H1 (cell line): ENCODE data around the gene RAB22A. TPM values are rescaled to one million over a fixed set of nuclear protein-coding genes. Genes with fewer than 3 reads are reported as not detected.
A peak's percentile ranks its signal among the peaks of the same experiment; 100 is the strongest.

Experiments
- CBX5 ChIP-seq: fragments of 300-800, 300-1000 bp; sonication (generic); IDR thresholded peaks from 2 replicates; pipeline ENCODE4 v1.7.1; 2016; ENCODE audit warnings: antibody characterized with exemption, low read length, low read depth
- CTBP2 ChIP-seq: IDR thresholded peaks from 2 replicates; pipeline ENCODE4 v1.7.0; 2011; ENCODE audit warnings: borderline replicate concordance, mild to moderate bottlenecking, moderate library complexity, mixed read lengths, low read length; ENCODE audit not compliant: insufficient read depth, insufficient read length
- EP300 ChIP-seq, 2 experiments: IDR thresholded peaks; 1 replicate in 1 of 2; 2 replicates in 1 of 2; pipeline ENCODE4 v1.6.1; 2011 to 2012; ENCODE audit warnings: low read depth in 2 of 2, low read length in 2 of 2, mild to moderate bottlenecking in 2 of 2, borderline replicate concordance in 1 of 2, inconsistent platforms in 1 of 2, moderate library complexity in 1 of 2
- EZH2 ChIP-seq: fragments of 200-600 bp; sonication (generic); IDR thresholded peaks from 2 replicates; pipeline ENCODE4 v1.7.1; 2012; ENCODE audit warnings: low read depth, mild to moderate bottlenecking, moderate library complexity, low read length, inconsistent platforms; ENCODE audit not compliant: severe bottlenecking
- FOSL1 ChIP-seq: IDR thresholded peaks from 2 replicates; pipeline ENCODE4 v1.6.1; 2011; ENCODE audit warnings: mild to moderate bottlenecking, low read depth, low read length, moderate library complexity; ENCODE audit not compliant: insufficient read depth
- GABPA ChIP-seq: IDR thresholded peaks from 2 replicates; pipeline ENCODE4 v1.6.1; 2011; ENCODE audit warnings: mild to moderate bottlenecking, low read length, moderate library complexity, borderline replicate concordance; ENCODE audit not compliant: insufficient read depth
- HDAC2 ChIP-seq, 2 experiments: fragments of 300-600 bp in 1 of 2; sonication (generic) in 1 of 2; IDR thresholded peaks; 2 replicates each; pipeline ENCODE4 v1.6.1; 2011 to 2012; ENCODE audit warnings: low read depth in 2 of 2, low read length in 2 of 2, mild to moderate bottlenecking in 2 of 2, moderate library complexity in 2 of 2, borderline replicate concordance in 1 of 2, inconsistent platforms in 1 of 2
- KDM5A ChIP-seq: fragments of 200-600 bp; IDR thresholded peaks from 2 replicates; pipeline ENCODE4 v1.7.1; 2012; ENCODE audit warnings: mild to moderate bottlenecking, low read length, inconsistent platforms, mixed read lengths
- NRF1 ChIP-seq: IDR thresholded peaks from 2 replicates; pipeline ENCODE4 v1.6.1; 2011; ENCODE audit warnings: mild to moderate bottlenecking, low read depth, low read length, improper control_type of control experiment
- PHF8 ChIP-seq: fragments of 200-600 bp; sonication (generic); conservative IDR thresholded peaks from 2 replicates; pipeline ENCODE4 v1.7.1; 2012; ENCODE audit warnings: low read depth, mild to moderate bottlenecking, inconsistent platforms, low read length, moderate library complexity
- POLR2AphosphoS5 ChIP-seq: IDR thresholded peaks from 2 replicates; pipeline ENCODE4 v1.6.1; 2011; ENCODE audit warnings: low read depth, low read length
- RNF2 ChIP-seq: fragments of 200-900, 300-1000 bp; sonication (generic); IDR thresholded peaks from 2 replicates; pipeline ENCODE4 v1.7.1; 2016; ENCODE audit warnings: borderline replicate concordance, low read depth, mild to moderate bottlenecking, antibody characterized with exemption, low read length; ENCODE audit not compliant: poor library complexity, severe bottlenecking; ENCODE audit errors: missing control alignments
- SIX5 ChIP-seq: IDR thresholded peaks from 2 replicates; pipeline ENCODE4 v1.6.1; 2011; ENCODE audit warnings: mild to moderate bottlenecking, low read depth, low read length
- SP4 ChIP-seq: IDR thresholded peaks from 2 replicates; pipeline ENCODE4 v1.6.1; 2012; ENCODE audit warnings: low read length, inconsistent platforms
- SUZ12 ChIP-seq: fragments of 200-600 bp; sonication (generic); IDR thresholded peaks from 2 replicates; pipeline ENCODE4 v1.6.1; 2012; ENCODE audit warnings: mild to moderate bottlenecking, inconsistent platforms, low read length, moderate library complexity, mixed read lengths
- TEAD4 ChIP-seq: IDR thresholded peaks from 2 replicates; pipeline ENCODE4 v1.6.1; 2012; ENCODE audit warnings: low read depth, low read length, inconsistent platforms, mixed read lengths
- ZNF274 ChIP-seq: IDR thresholded peaks from 2 replicates; pipeline ENCODE4 v1.7.0; 2012; ENCODE audit warnings: low read length, borderline replicate concordance; ENCODE audit errors: extremely low read depth
- polyA plus RNA-seq, 7 experiments: library from polyadenylated mRNA; depleted of rRNA in 3 of 7; stranded (reverse) in 5 of 7; unstranded in 2 of 7; fragments of >200 nt in 5 of 7; fragments of 200-250 nt in 2 of 7; gene quantifications; 1 replicate in 5 of 7; 2 replicates in 1 of 7; 4 replicates in 1 of 7; pipeline versions ENCODE4 v1.2.1 to v1.2.3, GENCODE V29; 2011 to 2013; ENCODE audit warnings: missing spikeins in 2 of 7, mixed read lengths in 2 of 7
- total RNA-seq: library from RNA; stranded (reverse); fragmentation: NEBNext Ultra II Directional; extraction: Animal tissue kit (Norgen Biotek cat#: 25700); gene quantifications from 2 replicates; pipeline ENCODE4 v1.2.1, GENCODE V29; 2021
- TF ChIP-seq, protein P1 (sequence below): IDR thresholded peaks from 2 replicates; pipeline ENCODE4 v1.6.1; 2011; ENCODE audit warnings: low read length, improper control_type of control experiment

RAB22A gene
- total and polyA plus RNA-seq, 2 of the 8 experiments (the other 6 are each of a cell fraction or from before 2014, with no cell fraction given) = 3.1 to 6.6 TPM

DNA sequence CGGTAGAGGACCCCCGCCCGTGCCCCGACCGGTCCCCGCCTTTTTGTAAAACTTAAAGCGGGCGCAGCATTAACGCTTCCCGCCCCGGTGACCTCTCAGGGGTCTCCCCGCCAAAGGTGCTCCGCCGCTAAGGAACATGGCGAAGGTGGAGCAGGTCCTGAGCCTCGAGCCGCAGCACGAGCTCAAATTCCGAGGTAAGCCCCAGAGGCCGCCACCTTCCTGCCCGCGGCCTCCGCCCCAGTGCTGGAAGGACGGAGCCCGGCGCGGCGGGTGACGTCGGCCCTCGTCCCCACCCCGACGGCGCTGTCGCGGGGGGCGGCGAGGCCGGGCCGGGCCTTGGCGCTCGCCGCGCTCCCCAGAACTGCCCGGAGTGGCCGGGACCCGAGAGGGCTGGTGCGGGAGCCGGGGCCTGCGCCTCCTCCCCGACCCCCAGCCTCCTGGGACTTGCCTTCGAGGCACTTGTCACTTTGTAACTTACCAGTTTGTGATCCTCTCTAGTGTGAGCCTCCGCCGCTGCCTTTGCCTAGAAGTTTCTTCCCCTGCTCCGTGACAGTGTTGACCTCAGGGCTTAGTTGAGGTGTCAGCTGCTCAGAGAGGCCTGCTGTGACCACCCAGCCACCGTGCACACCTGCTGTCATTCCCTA is 79.9 kb downstream of the RAB22A start (continued):
- TF ChIP-seq CTBP2 (no peak), NRF1 (no peak), POLR2AphosphoS5 (peak; percentile 34; the same call in 1 of the 2 replicates), EP300 (IDR thresholded peaks at IDR 0.05; ENCODE audit: borderline replicate concordance in 1 of 2, low read depth in 2 of 2, low read length in 2 of 2) (no peak), HDAC2 (IDR thresholded peaks at IDR 0.05; ENCODE audit: borderline replicate concordance in 1 of 2, low read depth in 2 of 2, low read length in 2 of 2) (no peak; a peak in 1 of 4 replicates), SIX5 (no peak), ZNF274 (no peak), KDM5A (no peak), PHF8 (peak; percentile 69; the same call in 1 of the 2 replicates), CBX5 (no peak), GABPA (no peak), SP4 (no peak), RNF2 (no peak), EZH2 (no peak), SUZ12 (no peak), FOSL1 (no peak), TEAD4 (0 out of 2 replicates have a peak, but pooled peaks have one; percentile 19)
- TF ChIP-seq, protein P1, sequence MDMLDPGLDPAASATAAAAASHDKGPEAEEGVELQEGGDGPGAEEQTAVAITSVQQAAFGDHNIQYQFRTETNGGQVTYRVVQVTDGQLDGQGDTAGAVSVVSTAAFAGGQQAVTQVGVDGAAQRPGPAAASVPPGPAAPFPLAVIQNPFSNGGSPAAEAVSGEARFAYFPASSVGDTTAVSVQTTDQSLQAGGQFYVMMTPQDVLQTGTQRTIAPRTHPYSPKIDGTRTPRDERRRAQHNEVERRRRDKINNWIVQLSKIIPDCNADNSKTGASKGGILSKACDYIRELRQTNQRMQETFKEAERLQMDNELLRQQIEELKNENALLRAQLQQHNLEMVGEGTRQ = no peak
